Measurements from ENCODE around the gene CNTN3. TPM values are rescaled to one million over a fixed set of nuclear protein-coding genes. Genes with fewer than 3 reads are reported as not detected.

Gene CNTN3
- polyA plus RNA-seq, 1 donor (not counting 4 experiments of a cell fraction or from before 2014, with no cell fraction given): 0.01 TPM

GRCh38 chr3:74593152-74593551, 21.3 kb downstream of the CNTN3 start:
- H3K27me3 ChIP-seq (ENCODE audit: control insufficient read depth, extremely low read depth, insufficient read depth, low read length): no peaks in the 10 kb centered on the region
- DNase-seq (ENCODE audit: low read depth, low spot score) (no peak), FAIRE-seq (no peak)
- no peak overlapping the region for H3K4me3 ChIP-seq (ENCODE audit: control insufficient read depth in 2 of 3, extremely low read depth in 1 of 3, insufficient read depth in 2 of 3, low read depth in 1 of 3, low read length in 3 of 3)
- no peak overlapping the region for H3K9ac ChIP-seq (ENCODE audit: control insufficient read depth, extremely low read depth, insufficient read depth, low read length)
- dilution Hi-C loops (cut with MboI; ENCODE audit: extremely low pct_ligation_motif_present, low sequenced_read_pairs): no loop called here
- H3K9me3 ChIP-seq (ENCODE audit: control insufficient read depth, low read depth, low read length): no peaks in the 10 kb centered on the region
- H3K36me3 ChIP-seq (ENCODE audit: control insufficient read depth in 2 of 2, extremely low read depth in 1 of 2, insufficient read depth in 2 of 2, low read length in 2 of 2): no peaks in the 10 kb centered on the region
- no peaks in the 10 kb centered on the region for H3K9me1 ChIP-seq (ENCODE audit: control insufficient read depth, extremely low read depth, insufficient read depth, low read length)
- H2AFZ ChIP-seq (ENCODE audit: control insufficient read depth, low read length): no peak overlapping the region
- no peaks in the 10 kb centered on the region for H4K20me1 ChIP-seq (ENCODE audit: control insufficient read depth, extremely low read depth, insufficient read depth, low read length)
- H3K27ac ChIP-seq (ENCODE audit: control insufficient read depth, insufficient read depth, low read length): no peak overlapping the region
- no peak overlapping the region for H3K4me2 ChIP-seq (ENCODE audit: control insufficient read depth, extremely low read depth, insufficient read depth, low read depth, low read length)
- TF ChIP-seq, protein P1, sequence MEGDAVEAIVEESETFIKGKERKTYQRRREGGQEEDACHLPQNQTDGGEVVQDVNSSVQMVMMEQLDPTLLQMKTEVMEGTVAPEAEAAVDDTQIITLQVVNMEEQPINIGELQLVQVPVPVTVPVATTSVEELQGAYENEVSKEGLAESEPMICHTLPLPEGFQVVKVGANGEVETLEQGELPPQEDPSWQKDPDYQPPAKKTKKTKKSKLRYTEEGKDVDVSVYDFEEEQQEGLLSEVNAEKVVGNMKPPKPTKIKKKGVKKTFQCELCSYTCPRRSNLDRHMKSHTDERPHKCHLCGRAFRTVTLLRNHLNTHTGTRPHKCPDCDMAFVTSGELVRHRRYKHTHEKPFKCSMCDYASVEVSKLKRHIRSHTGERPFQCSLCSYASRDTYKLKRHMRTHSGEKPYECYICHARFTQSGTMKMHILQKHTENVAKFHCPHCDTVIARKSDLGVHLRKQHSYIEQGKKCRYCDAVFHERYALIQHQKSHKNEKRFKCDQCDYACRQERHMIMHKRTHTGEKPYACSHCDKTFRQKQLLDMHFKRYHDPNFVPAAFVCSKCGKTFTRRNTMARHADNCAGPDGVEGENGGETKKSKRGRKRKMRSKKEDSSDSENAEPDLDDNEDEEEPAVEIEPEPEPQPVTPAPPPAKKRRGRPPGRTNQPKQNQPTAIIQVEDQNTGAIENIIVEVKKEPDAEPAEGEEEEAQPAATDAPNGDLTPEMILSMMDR (optimal IDR thresholded peaks at IDR 0.05 in 1 of 3, IDR thresholded peaks at IDR 0.05 in 1 of 3, conservative IDR thresholded peaks at IDR 0.05 in 1 of 3; ENCODE audit: extremely low read depth in 1 of 3, insufficient read depth in 2 of 3, low read length in 3 of 3): no peak
- no peak for TF ChIP-seq EZH2 (IDR thresholded peaks at IDR 0.05; ENCODE audit: low read length)
- H3K4me1 ChIP-seq (ENCODE audit: control insufficient read depth, extremely low read depth, insufficient read depth, low read length): no peaks in the 10 kb centered on the region
- no peaks in the 10 kb centered on the region for H3K79me2 ChIP-seq (ENCODE audit: control insufficient read depth, insufficient read depth, low read length)

DNA sequence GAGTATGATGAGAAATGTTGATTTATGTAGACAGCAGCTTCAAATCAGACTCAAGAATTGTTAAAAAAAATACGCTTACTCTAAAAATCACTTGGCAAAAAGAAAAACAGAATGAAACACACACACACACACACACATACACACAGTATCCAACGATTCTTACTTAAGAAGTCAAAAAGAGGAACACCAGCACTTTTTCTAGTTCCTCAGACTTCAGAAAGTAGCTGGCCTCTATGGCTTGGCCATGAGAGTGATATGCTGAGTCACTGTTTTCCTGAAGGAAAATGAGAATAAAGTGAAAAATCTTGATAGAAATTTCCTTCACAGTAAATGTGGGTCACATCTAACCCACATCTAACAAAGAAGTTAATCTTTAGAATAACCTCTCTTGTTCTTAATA, 22.1 kb downstream of the CNTN3 start:
- Histone ChIP-seq H4K20me1 (ENCODE audit: control insufficient read depth, extremely low read depth, insufficient read depth, low read length) (no peaks in the 10 kb centered on the region), H3K4me1 (ENCODE audit: control insufficient read depth, extremely low read depth, insufficient read depth, low read length) (no peaks in the 10 kb centered on the region), H3K9ac (ENCODE audit: control insufficient read depth, extremely low read depth, insufficient read depth, low read length) (no peak overlapping the region), H3K9me1 (ENCODE audit: control insufficient read depth, extremely low read depth, insufficient read depth, low read length) (no peaks in the 10 kb centered on the region), H3K27me3 (ENCODE audit: control insufficient read depth, extremely low read depth, insufficient read depth, low read length) (no peaks in the 10 kb centered on the region), H3K79me2 (ENCODE audit: control insufficient read depth, insufficient read depth, low read length) (no peaks in the 10 kb centered on the region), H3K4me2 (ENCODE audit: control insufficient read depth, extremely low read depth, insufficient read depth, low read depth, low read length) (no peak overlapping the region), H3K36me3 (ENCODE audit: control insufficient read depth in 2 of 2, extremely low read depth in 1 of 2, insufficient read depth in 2 of 2, low read length in 2 of 2) (no peaks in the 10 kb centered on the region), H2AFZ (ENCODE audit: control insufficient read depth, low read length) (no peak overlapping the region), H3K27ac (ENCODE audit: control insufficient read depth, insufficient read depth, low read length) (no peak overlapping the region), H3K4me3 (ENCODE audit: control insufficient read depth in 2 of 3, extremely low read depth in 1 of 3, insufficient read depth in 2 of 3, low read depth in 1 of 3, low read length in 3 of 3) (no peak overlapping the region), H3K9me3 (ENCODE audit: control insufficient read depth, low read depth, low read length) (no peaks in the 10 kb centered on the region)
- TF ChIP-seq, protein P1 (optimal IDR thresholded peaks at IDR 0.05 in 1 of 3, IDR thresholded peaks at IDR 0.05 in 1 of 3, conservative IDR thresholded peaks at IDR 0.05 in 1 of 3; ENCODE audit: extremely low read depth in 1 of 3, insufficient read depth in 2 of 3, low read length in 3 of 3): no peak
- TF ChIP-seq EZH2 (IDR thresholded peaks at IDR 0.05; ENCODE audit: low read length): no peak
- no peak for DNase-seq (ENCODE audit: low read depth, low spot score)
- FAIRE-seq: no peak
- dilution Hi-C loops (cut with MboI; ENCODE audit: extremely low pct_ligation_motif_present, low sequenced_read_pairs): no loop called here

Data from keratinocyte (primary cell).